ENCODE results near the gene UCHL3.

UCHL3 gene

GRCh38 chr13:75612354-75612753 lies 62.8 kb downstream of the UCHL3 start:
- H3K27me3 ChIP-seq (replicated peaks; ENCODE audit: control insufficient read depth, insufficient read depth, low read length): no peaks in the 10 kb centered on the region
- no peak for DNase-seq (ENCODE audit: extremely low read depth, insufficient read length)
- TF ChIP-seq CTCF (IDR thresholded peaks at IDR 0.05; ENCODE audit: insufficient read depth, low read length, poor library complexity, severe bottlenecking): no peak
- no peaks in the 10 kb centered on the region for H3K36me3 ChIP-seq (ENCODE audit: control insufficient read depth, insufficient read depth, low read length)
- H3K4me3 ChIP-seq (replicated peaks; ENCODE audit: low read depth, low read length): no peak overlapping the region

GRCh38 chr13:75617230-75617629 lies 67.6 kb downstream of the UCHL3 start:
- Histone ChIP-seq H3K4me3 (replicated peaks; ENCODE audit: low read depth, low read length) (no peak overlapping the region), H3K27me3 (replicated peaks; ENCODE audit: control insufficient read depth, insufficient read depth, low read length) (no peaks in the 10 kb centered on the region), H3K36me3 (ENCODE audit: control insufficient read depth, insufficient read depth, low read length) (no peaks in the 10 kb centered on the region)
- no peak for DNase-seq (ENCODE audit: extremely low read depth, insufficient read length)
- TF ChIP-seq CTCF (IDR thresholded peaks at IDR 0.05; ENCODE audit: insufficient read depth, low read length, poor library complexity, severe bottlenecking): no peak

GRCh38 chr13:75618308-75618707 lies 68.7 kb downstream of the UCHL3 start:
- no peak for DNase-seq (ENCODE audit: extremely low read depth, insufficient read length)
- no peaks in the 10 kb centered on the region for H3K27me3 ChIP-seq (replicated peaks; ENCODE audit: control insufficient read depth, insufficient read depth, low read length)
- H3K4me3 ChIP-seq (replicated peaks; ENCODE audit: low read depth, low read length): no peak overlapping the region
- no peak for TF ChIP-seq CTCF (IDR thresholded peaks at IDR 0.05; ENCODE audit: insufficient read depth, low read length, poor library complexity, severe bottlenecking)
- H3K36me3 ChIP-seq (ENCODE audit: control insufficient read depth, insufficient read depth, low read length): no peaks in the 10 kb centered on the region

- DNase-seq (ENCODE audit: extremely low read depth, insufficient read length): no peak
- Histone ChIP-seq H3K36me3 (ENCODE audit: control insufficient read depth, insufficient read depth, low read length) (no peaks in the 10 kb centered on the region), H3K27me3 (replicated peaks; ENCODE audit: control insufficient read depth, insufficient read depth, low read length) (no peaks in the 10 kb centered on the region), H3K4me3 (replicated peaks; ENCODE audit: low read depth, low read length) (no peak overlapping the region)
- TF ChIP-seq CTCF (IDR thresholded peaks at IDR 0.05; ENCODE audit: insufficient read depth, low read length, poor library complexity, severe bottlenecking): no peak
Measured at GRCh38 chr13:75620020-75620419, 70.4 kb downstream of the UCHL3 start.

- H3K27me3 ChIP-seq (replicated peaks; ENCODE audit: control insufficient read depth, insufficient read depth, low read length): no peaks in the 10 kb centered on the region
- TF ChIP-seq CTCF (IDR thresholded peaks at IDR 0.05; ENCODE audit: insufficient read depth, low read length, poor library complexity, severe bottlenecking): no peak
- H3K4me3 ChIP-seq (replicated peaks; ENCODE audit: low read depth, low read length): no peak overlapping the region
- no peak for DNase-seq (ENCODE audit: extremely low read depth, insufficient read length)
- H3K36me3 ChIP-seq (ENCODE audit: control insufficient read depth, insufficient read depth, low read length): no peaks in the 10 kb centered on the region
Measured at GRCh38 chr13:75621147-75621546, 71.6 kb downstream of the UCHL3 start.

- no peaks in the 10 kb centered on the region for H3K27me3 ChIP-seq (replicated peaks; ENCODE audit: control insufficient read depth, insufficient read depth, low read length)
- no peak for DNase-seq (ENCODE audit: extremely low read depth, insufficient read length)
- TF ChIP-seq CTCF (IDR thresholded peaks at IDR 0.05; ENCODE audit: insufficient read depth, low read length, poor library complexity, severe bottlenecking): no peak
- H3K36me3 ChIP-seq (ENCODE audit: control insufficient read depth, insufficient read depth, low read length): no peaks in the 10 kb centered on the region
- H3K4me3 ChIP-seq (replicated peaks; ENCODE audit: low read depth, low read length): no peak overlapping the region
Measured at GRCh38 chr13:75628801-75629200, 79.2 kb downstream of the UCHL3 start.

Measured in GM06990 (cell line).